Effector CD4-positive, alpha-beta T cell (primary cell): Measurements from ENCODE around the gene PLSCR4.

Experiments
- DNase-seq: peaks from one replicate; pipeline ENCODE4 v3.0.0-alpha.2; 2020

Gene PLSCR4

DNA sequence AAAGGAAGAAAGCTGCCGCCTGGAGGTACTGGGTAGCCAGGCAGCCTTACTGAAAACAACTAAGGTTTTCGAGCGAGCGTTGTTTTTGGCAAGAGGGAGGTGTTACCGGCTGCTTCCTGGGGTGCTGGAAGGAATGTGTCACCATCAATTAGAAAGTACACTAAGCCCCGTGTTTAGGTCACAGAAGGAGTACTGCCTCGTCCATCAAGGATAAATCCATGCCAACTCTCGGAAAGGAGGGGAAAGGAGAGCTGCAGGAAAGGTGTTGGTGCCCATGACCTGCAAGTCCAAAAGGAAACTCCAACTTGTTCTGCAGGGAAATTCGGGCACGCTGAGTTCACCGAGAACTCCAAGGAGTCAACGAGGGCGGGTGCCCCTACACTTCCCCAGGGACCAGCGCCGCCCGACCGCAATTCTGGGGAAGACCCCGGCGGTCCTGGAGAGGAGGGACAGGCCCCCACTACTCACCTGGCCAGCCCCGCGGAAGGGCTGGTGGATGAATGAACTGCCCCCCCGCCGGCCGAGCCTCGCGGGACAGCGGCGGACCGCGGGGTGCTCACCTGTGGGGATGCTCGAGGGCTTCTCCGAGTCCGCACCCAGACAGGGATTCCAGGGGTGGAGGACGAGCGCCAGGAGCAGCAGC, 90.5 kb downstream of the PLSCR4 start:
- DNase-seq = no peak

DNA sequence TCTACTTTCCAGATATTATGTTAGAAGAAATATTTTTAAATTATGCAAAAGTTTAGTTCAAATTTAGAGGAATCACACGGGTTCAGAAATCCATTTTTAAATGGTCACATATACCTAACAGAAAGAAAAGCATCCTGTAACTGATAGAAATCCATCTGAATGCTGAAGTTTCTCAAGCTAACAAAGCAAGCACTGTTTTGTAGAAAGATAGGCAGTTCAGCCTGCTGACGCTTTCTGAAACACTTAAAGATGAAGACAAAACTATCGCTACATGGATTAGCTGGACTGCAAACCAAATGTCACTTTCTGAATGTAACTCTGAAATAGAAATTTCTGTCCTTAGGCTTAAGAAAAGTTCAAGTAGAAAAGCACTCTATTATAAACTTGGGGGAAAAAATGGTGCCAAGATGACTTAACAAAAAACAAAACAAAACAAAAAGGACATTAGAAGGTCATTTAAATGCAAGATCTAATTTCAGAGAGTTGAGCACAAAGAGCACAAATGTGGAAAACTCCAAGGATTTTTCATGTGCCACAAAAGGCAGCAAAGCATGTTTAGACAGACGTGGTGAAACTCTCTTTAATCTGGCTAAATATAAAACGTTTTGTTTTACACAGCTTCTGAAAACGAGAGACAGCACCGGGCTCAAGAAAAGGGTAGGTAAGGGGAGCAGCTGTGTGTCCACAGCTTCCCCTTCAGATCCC, 91.1 kb downstream of the PLSCR4 start:
- no peak for DNase-seq

- DNase-seq = no peak
These were observed 91.9 kb downstream of the PLSCR4 start for GRCh38 chr3:146159037-146159436.

DNA sequence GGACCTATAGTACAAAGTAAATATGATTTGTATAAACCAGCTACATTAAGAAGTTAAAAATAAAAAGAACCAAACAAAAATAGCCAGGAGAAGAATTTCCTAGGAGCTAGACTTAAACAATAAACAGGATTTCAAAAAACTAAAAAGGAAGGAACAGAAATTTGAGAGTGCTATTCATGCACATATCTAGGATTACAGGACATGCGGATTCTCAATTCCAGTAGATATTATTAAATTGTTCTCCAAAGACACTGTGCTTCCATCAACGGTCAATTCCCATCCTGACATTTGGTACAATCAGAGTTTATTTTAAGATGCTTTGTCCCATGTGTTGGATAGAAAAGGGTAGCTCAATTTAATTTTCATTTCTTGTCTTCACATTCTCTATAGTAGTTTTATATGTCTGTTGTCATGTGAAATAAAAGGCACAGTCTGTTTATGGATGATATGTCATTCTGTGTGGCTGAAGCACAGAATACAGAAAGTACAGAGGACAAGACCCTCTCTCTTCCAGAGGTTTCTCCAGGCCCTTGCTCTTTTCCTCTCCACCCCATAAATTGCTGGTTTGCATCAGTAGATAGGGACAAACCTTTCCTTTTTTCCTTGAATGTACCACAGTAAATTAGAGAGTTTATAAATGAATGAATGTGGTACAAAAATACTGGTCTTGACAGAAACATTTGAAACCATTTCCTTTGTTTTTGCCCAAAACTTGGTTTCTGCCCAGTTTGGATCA, 93.4 kb downstream of the PLSCR4 start:
- DNase-seq = no peak

- DNase-seq = no peak
These were observed 94.1 kb downstream of the PLSCR4 start for GRCh38 chr3:146156666-146157314.

- DNase-seq = no peak
These were observed 94.8 kb downstream of the PLSCR4 start for GRCh38 chr3:146156095-146156494.

DNA sequence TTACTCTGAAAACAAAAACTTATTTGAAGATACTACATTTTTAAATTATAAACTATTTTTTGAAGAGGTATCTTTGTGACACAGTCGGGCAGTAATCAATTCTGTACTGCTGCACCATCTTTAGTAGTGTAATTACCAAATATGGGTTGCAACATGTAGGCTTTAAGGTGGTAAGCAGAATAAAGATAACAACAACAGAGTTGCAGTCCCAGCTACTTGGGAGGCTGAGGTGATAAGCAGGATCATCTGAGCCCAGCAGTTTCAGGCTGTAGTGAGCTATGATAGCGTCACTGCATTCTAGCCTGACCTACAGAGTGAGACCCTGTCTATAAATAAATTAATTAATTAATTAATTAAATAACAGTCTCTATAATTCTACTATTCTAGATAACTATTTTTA, 95.9 kb downstream of the PLSCR4 start:
- no peak for DNase-seq

- no peak for DNase-seq
These were observed 96.6 kb downstream of the PLSCR4 start for GRCh38 chr3:146154316-146154715.

DNA sequence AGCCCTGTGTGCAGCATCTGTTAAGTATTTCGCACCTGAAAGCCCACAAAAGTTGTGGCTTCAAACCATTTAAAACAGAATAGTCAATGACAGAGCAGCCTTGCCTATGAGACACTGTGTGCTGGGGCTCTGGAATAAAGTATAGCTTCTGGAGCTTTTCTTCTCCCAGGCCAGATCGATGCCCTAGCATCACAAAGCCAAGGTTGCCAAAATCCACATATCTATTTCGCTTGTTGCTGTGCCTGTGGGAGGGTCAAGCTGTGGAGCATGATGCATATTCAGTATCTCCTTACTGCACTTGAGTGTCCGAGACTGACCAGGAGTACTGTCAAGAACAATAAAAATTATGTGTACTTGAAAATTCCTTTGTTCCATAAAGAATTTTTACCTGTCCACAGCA, 97.5 kb downstream of the PLSCR4 start:
- DNase-seq = no peak

GRCh38 chr3:146152834-146153233, 98.1 kb downstream of the PLSCR4 start:
- DNase-seq = no peak

- DNase-seq = no peak
These were observed 102.4 kb downstream of the PLSCR4 start for GRCh38 chr3:146148468-146148931.

- no peak for DNase-seq
These were observed 105.3 kb downstream of the PLSCR4 start for GRCh38 chr3:146145642-146146041.

- no peak for DNase-seq
These were observed 108.1 kb downstream of the PLSCR4 start for GRCh38 chr3:146142757-146143156.
